Uterus (tissue), 4 donors: ENCODE results near the gene FOLR1. TPM values are rescaled to one million over a fixed set of nuclear protein-coding genes. Genes with fewer than 3 reads are reported as not detected.
A peak's percentile ranks its signal among the peaks of the same experiment; 100 is the strongest.

Experiments used
- DNase-seq, 2 donors: peaks; one replicate each; pipeline ENCODE4 v3.0.0-alpha.2; 2019 to 2020
- H3K27ac ChIP-seq, 2 donors: fragments of 200-600 bp; sonication (generic); 1 replicate in 1 of 2; 2 replicates in 1 of 2; pipeline ENCODE4 v1.5.1; 2016 to 2018
- H3K27me3 ChIP-seq, 2 donors: fragments of 200-600 bp; sonication (generic); one replicate each; pipeline ENCODE4 v1.5.1; 2018 to 2019; ENCODE audit warnings: control low read depth in 1 of 2
- H3K36me3 ChIP-seq, 2 donors: fragments of 200-600 bp; sonication (generic); one replicate each; pipeline ENCODE4 v1.5.1; 2019; ENCODE audit warnings: control low read depth in 1 of 2
- H3K4me1 ChIP-seq, 2 donors: fragments of 200-600 bp; sonication (generic); one replicate each; pipeline ENCODE4 v1.5.1; 2018 to 2019; ENCODE audit warnings: control low read depth in 1 of 2
- H3K4me3 ChIP-seq, 2 donors: fragments of 200-600 bp; sonication (generic); 1 replicate in 1 of 2; 2 replicates in 1 of 2; pipeline ENCODE4 v1.5.1; 2018 to 2019; ENCODE audit warnings: mild to moderate bottlenecking in 1 of 2
- H3K9me3 ChIP-seq, 2 donors: fragments of 200-600 bp; sonication (generic); one replicate each; pipeline ENCODE4 v1.5.1; 2019; ENCODE audit warnings: control low read depth in 1 of 2
- CTCF ChIP-seq, 4 experiments: fragments of 200-600 bp in 2 of 4; fragments of 450-650 bp in 2 of 4; sonication (generic) in 2 of 4; IDR thresholded peaks; one replicate each; pipeline ENCODE4 v1.5.1; 2016 to 2019; ENCODE audit warnings: antibody characterized with exemption in 4 of 4, mild to moderate bottlenecking in 2 of 4, moderate library complexity in 1 of 4
- POLR2A ChIP-seq, 2 donors: fragments of 450-650 bp; IDR thresholded peaks; one replicate each; pipeline ENCODE4 v1.6.1; 2016; ENCODE audit warnings: antibody characterized with exemption in 2 of 2, mild to moderate bottlenecking in 1 of 2, moderate library complexity in 1 of 2
- intact Hi-C: fragments of 100-400 bp; cut with DNase I; formaldehyde crosslinking; loops from one replicate; pipeline ENCODE4 v1.15.1; 2023; ENCODE audit warnings: low total_unique reads
- total RNA-seq, 4 donors: library from RNA; depleted of rRNA in 3 of 4; stranded (reverse); fragments of >200 nt in 3 of 4; gene quantifications; one replicate each; pipeline versions ENCODE4 v1.1.0 to v1.2.4, GENCODE V29; 2014 to 2023
- donor health status: DM: yes; HTN: yes; CAD: no.

The FOLR1 gene
- total RNA-seq, 4 donors from 2014 or later: 1.8 to 22.0 TPM; not detected in 2

GRCh38 chr11:72223615-72224563 lies 31.9 kb downstream of the FOLR1 start:
- intact Hi-C loops: no loop called here

DNA sequence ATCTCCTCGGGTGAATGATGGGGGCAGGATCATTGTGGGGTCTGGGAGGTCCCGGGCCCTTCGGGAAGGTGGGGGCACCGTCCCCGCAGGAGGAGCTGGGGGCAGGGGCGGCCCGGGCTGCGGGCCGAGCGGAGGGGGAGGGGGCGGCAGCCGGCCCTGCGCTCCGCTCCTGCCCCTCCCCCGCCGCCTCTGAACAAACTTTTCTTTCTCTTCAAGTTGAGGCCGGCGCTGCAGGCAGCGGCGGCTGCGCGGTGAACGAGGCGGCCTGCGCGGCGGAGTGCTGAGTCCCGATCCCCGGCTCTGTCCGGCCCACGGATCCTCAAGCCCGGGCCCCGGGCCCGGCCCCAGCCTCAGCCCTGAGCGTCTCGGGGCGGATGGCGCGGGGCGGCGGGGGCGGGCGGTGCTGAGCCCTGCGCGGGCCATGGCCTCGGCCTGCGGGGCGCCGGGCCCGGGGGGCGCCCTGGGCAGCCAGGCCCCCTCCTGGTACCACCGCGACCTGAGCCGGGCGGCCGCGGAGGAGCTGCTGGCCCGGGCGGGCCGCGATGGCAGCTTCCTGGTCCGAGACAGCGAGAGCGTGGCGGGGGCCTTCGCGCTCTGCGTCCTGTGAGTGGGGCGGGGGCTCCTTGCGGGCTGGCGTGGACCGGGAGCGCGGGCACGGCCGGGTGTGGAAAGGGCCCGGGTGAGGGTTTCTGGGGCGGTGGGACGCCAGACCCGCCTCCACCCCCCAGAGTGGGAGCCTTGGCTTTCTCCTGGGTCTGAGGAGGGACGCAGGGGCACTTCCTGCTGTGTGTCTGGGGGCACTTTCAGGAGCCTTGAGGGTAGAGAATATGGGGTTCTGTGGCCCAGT lies 32.8 kb downstream of the FOLR1 start, which contains the start of gene INPPL1:
Gene INPPL1, plus strand, starts transcription at position 204 of the 847 bp plus-strand sequence. Its CDS starts 218 bp downstream, at position 422.
- Histone ChIP-seq H3K4me1 (peaks cover 0 to 15% of the 10 kb centered on the region in 2 donors), H3K36me3 (no peaks in the 10 kb centered on the region), H3K9me3 (no peaks in the 10 kb centered on the region), H3K27me3 (no peaks in the 10 kb centered on the region), H3K4me3 (peak within 1 kb of the TSS; percentile 86 to 94), H3K27ac (peak within 1 kb of the TSS; percentile 94 to 99)
- intact Hi-C loops: no loop called here
- peak; percentile 57 to 63 for DNase-seq
- TF ChIP-seq CTCF (IDR thresholded peaks at IDR 0.05): no peak
- TF ChIP-seq POLR2A (IDR thresholded peaks at IDR 0.05): peak in 1 of 2 donors; percentile 15

More at GRCh38 chr11:72223615-72224563, 31.9 kb downstream of the FOLR1 start:
- peak; percentile 82 to 85 for DNase-seq
- Histone ChIP-seq H3K9me3 (no peaks in the 10 kb centered on the region), H3K27ac (peak overlapping the region; percentile 94 to 99), H3K4me1 (peaks cover 0 to 15% of the 10 kb centered on the region in 2 donors), H3K4me3 (peak overlapping the region; percentile 86 to 94), H3K27me3 (no peaks in the 10 kb centered on the region), H3K36me3 (no peaks in the 10 kb centered on the region)
- TF ChIP-seq POLR2A (IDR thresholded peaks at IDR 0.05) (peak in 1 of 2 donors; percentile 6), CTCF (IDR thresholded peaks at IDR 0.05) (peak in 2 of 4 experiments; percentile 4 to 9)

DNA sequence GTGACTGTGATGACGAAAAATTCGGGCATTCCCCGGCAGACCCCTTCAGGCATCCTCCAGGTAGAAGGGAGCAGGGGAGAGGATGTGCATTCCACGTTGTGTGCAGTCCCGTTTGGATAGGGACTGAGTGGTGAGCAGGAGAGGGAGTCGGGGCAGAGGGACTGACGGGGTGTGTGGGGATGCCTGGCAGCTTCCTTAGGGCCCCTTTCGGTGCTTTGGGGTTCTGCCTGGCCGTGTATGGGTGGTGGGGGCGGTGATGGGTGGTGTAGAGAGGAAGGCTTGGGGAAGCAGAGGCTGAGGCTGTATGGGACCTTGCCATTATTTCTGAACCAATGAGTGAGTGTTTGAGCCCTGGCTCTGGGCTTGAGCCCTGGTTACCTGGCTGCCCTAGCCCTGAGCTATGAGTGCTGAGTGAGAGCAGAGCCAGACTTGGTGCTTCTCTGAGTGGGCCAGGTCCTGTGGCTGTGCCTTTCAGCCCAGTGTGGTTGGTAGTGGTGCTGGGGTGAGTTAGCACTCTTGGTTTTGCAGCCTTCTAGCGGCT lies 33.5 kb downstream of the FOLR1 start:
- peaks cover 0 to 15% of the 10 kb centered on the region in 2 donors for H3K4me1 ChIP-seq
- no peak for DNase-seq
- no peaks in the 10 kb centered on the region for H3K27me3 ChIP-seq
- intact Hi-C loops: no loop called here
- H3K36me3 ChIP-seq: no peaks in the 10 kb centered on the region
- H3K27ac ChIP-seq: peak overlapping the region; percentile 94 to 99
- H3K4me3 ChIP-seq: peak overlapping the region; percentile 86 to 94
- no peaks in the 10 kb centered on the region for H3K9me3 ChIP-seq
- TF ChIP-seq CTCF (IDR thresholded peaks at IDR 0.05) (no peak), POLR2A (IDR thresholded peaks at IDR 0.05) (no peak)

DNA sequence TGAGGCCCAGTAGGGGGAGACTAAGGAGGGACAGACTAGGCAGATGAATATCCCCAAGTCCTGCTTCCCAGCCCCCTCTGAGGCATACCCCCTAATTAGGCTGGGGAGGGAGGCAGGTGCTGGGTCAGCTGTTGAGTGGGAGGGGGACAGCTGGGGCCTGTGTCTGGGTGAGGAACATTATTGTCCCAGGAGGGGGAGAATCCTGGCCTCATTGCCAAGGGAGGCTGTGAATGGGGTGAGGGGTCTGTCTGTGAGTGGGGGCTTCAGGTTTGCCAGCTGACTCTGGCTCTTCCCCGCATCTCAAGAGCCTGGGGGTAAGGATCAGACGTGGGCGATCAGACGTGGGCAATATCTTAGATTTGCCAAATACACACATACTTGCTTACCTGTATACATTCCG lies 34.8 kb downstream of the FOLR1 start:
- H3K27ac ChIP-seq: no peak overlapping the region
- DNase-seq: no peak
- TF ChIP-seq CTCF (IDR thresholded peaks at IDR 0.05) (no peak), POLR2A (IDR thresholded peaks at IDR 0.05) (no peak)
- no peaks in the 10 kb centered on the region for H3K36me3 ChIP-seq
- H3K4me3 ChIP-seq: no peak overlapping the region
- H3K9me3 ChIP-seq: no peaks in the 10 kb centered on the region
- peaks cover 0 to 15% of the 10 kb centered on the region in 2 donors for H3K4me1 ChIP-seq
- H3K27me3 ChIP-seq: no peaks in the 10 kb centered on the region
- intact Hi-C loops: no loop called here
